Measurements from ENCODE around the gene SPSB2. TPM values are rescaled to one million over a fixed set of nuclear protein-coding genes. Genes with fewer than 3 reads are reported as not detected.
"Not testable (repeated sequence)": the region's sequence is repeated elsewhere in the genome, so short reads cannot be mapped to it uniquely, and the experiment has no call there.

Gene SPSB2
- total and polyA plus RNA-seq, 7 experiments from 2014 or later = 5.1 to 20.2 (median 11.2) TPM

- ChIA-PET CTCF (interaction anchor here (0.9 to 3.8 kb wide), 2 partner anchors 14 to 81 kb away, joined by 3 to 31 read pairs; partner anchors contain the start of genes CDCA3 and USP5), POLR2A (interaction anchor here (0.9 to 6.5 kb wide), 13 partner anchors 10 to 774 kb away, joined by 3 to 90 read pairs (median 4); partner anchors contain the start of genes C12orf57, CDCA3, MLF2 and RNU7-1)
- peak overlapping the region; percentile 87 to 93 (median 90) for H3K4me3 Mint-ChIP-seq
- Histone ChIP-seq H3K36me3 (ENCODE audit: control insufficient read depth in 2 of 3, insufficient read depth in 3 of 3, low read length in 3 of 3) (peaks cover 6 to 61% (median 8%) of the 10 kb centered on the region in 3 experiments), H3K9me3 (ENCODE audit: control insufficient read depth in 2 of 3, low read length in 3 of 3) (no peaks in the 10 kb centered on the region), H3K27ac (ENCODE audit: low read depth, low read length) (peak overlapping the region; percentile 82), H3K4me3 (ENCODE audit: low read length) (peak overlapping the region; percentile 61), H3K27me3 (ENCODE audit: control insufficient read depth in 2 of 2, insufficient read depth in 2 of 2, low read length in 2 of 2) (no peaks in the 10 kb centered on the region), H3K4me1 (ENCODE audit: control insufficient read depth in 2 of 2, insufficient read depth in 2 of 2, low read length in 2 of 2) (peaks cover 29% of the 10 kb centered on the region in 2 donors)
- peaks cover 5 to 55% (median 19%) of the 10 kb centered on the region in 5 donors for H3K36me3 Mint-ChIP-seq
- H3K9me3 Mint-ChIP-seq = no peaks in the 10 kb centered on the region
- intact Hi-C loops (cut with micrococcal nuclease) = loop anchor here in 1 of 2 donors (5.0 kb wide), 1 partner anchor 226 kb away; the partner anchor contains the start of gene C1R
- H3K27ac Mint-ChIP-seq = peak overlapping the region; percentile 33 to 95 (median 85)
- no peaks in the 10 kb centered on the region for H3K27me3 Mint-ChIP-seq
- ATAC-seq (no peak), DNase-seq (no peak)
- peaks cover 25 to 44% (median 32%) of the 10 kb centered on the region in 7 donors for H3K4me1 Mint-ChIP-seq
Observed at GRCh38 chr12:6866163-6866919, 6.8 kb downstream of the SPSB2 start.

GRCh38 chr12:6865307-6865706, 7.8 kb downstream of the SPSB2 start:
- Histone ChIP-seq H3K36me3 (ENCODE audit: control insufficient read depth in 2 of 3, insufficient read depth in 3 of 3, low read length in 3 of 3) (peaks cover 15 to 61% (median 18%) of the 10 kb centered on the region in 3 experiments), H3K4me1 (ENCODE audit: control insufficient read depth in 2 of 2, insufficient read depth in 2 of 2, low read length in 2 of 2) (peaks cover 21 to 23% of the 10 kb centered on the region in 2 donors)
- peak overlapping the region in 9 of 10 donors; percentile 9 to 91 (median 71) for H3K4me3 Mint-ChIP-seq
- H3K27ac ChIP-seq (ENCODE audit: low read depth, low read length); ATAC-seq; H3K27me3 ChIP-seq (ENCODE audit: control insufficient read depth in 2 of 2, insufficient read depth in 2 of 2, low read length in 2 of 2); H3K9me3 Mint-ChIP-seq; H3K9me3 ChIP-seq (ENCODE audit: control insufficient read depth in 2 of 3, low read length in 3 of 3); DNase-seq; H3K27me3 Mint-ChIP-seq; H3K4me3 ChIP-seq (ENCODE audit: low read length): not testable (repeated sequence)
- intact Hi-C loops (cut with micrococcal nuclease) = loop anchor here in 1 of 2 donors (5.0 kb wide), 1 partner anchor 227 kb away; the partner anchor contains the start of gene C1R
- H3K36me3 Mint-ChIP-seq = peaks cover 10 to 55% (median 28%) of the 10 kb centered on the region in 5 donors
- peak overlapping the region in 5 of 9 donors; percentile 38 to 87 (median 70) for H3K27ac Mint-ChIP-seq
- H3K4me1 Mint-ChIP-seq = peaks cover 20 to 34% (median 23%) of the 10 kb centered on the region in 7 donors
- ChIA-PET POLR2A (interaction anchor here (1.4 to 6.5 kb wide), 5 partner anchors 8 to 112 kb away, joined by 3 to 90 read pairs (median 4); partner anchors contain the start of genes CDCA3, MLF2, SPSB2 and USP5), CTCF (interaction anchor here (0.6 to 2.2 kb wide), 2 partner anchors 13 to 247 kb away, joined by 3 to 8 read pairs; partner anchors contain the start of gene USP5)

GRCh38 chr12:6863586-6864321, 9.3 kb downstream of the SPSB2 start:
- ChIA-PET POLR2A (interaction anchor here (1.7 to 6.5 kb wide), 2 partner anchors 9 to 11 kb away, joined by 4 to 90 read pairs; partner anchors contain the start of genes CDCA3, SPSB2 and USP5), CTCF (interaction anchor here (0.6 to 2.2 kb wide), 5 partner anchors 8 to 556 kb away, joined by 3 to 8 read pairs (median 4); partner anchors contain the start of genes SPSB2 and USP5)
- no peaks in the 10 kb centered on the region for H3K9me3 ChIP-seq (ENCODE audit: control insufficient read depth in 2 of 3, low read length in 3 of 3)
- H3K27me3 ChIP-seq (ENCODE audit: control insufficient read depth in 2 of 2, insufficient read depth in 2 of 2, low read length in 2 of 2) = no peaks in the 10 kb centered on the region
- peaks cover 20 to 68% (median 31%) of the 10 kb centered on the region in 3 experiments for H3K36me3 ChIP-seq (ENCODE audit: control insufficient read depth in 2 of 3, insufficient read depth in 3 of 3, low read length in 3 of 3)
- Mint-ChIP-seq H3K9me3 (no peaks in the 10 kb centered on the region), H3K36me3 (peaks cover 10 to 43% (median 28%) of the 10 kb centered on the region in 5 donors), H3K27me3 (no peaks in the 10 kb centered on the region), H3K4me3 (no peak overlapping the region), H3K4me1 (peaks cover 8 to 18% (median 10%) of the 10 kb centered on the region in 7 donors), H3K27ac (peak overlapping the region in 2 of 9 donors; percentile 74 to 80)
- intact Hi-C loops (cut with micrococcal nuclease) = no loop called here
- no peak overlapping the region for H3K27ac ChIP-seq (ENCODE audit: low read depth, low read length)
- no peak for ATAC-seq
- no peak overlapping the region for H3K4me3 ChIP-seq (ENCODE audit: low read length)
- peaks cover 11 to 12% of the 10 kb centered on the region in 2 donors for H3K4me1 ChIP-seq (ENCODE audit: control insufficient read depth in 2 of 2, insufficient read depth in 2 of 2, low read length in 2 of 2)
- no peak for DNase-seq

- CTCF ChIA-PET = interaction anchor here (0.5 to 1.0 kb wide), 4 partner anchors 9 to 555 kb away, joined by 3 to 5 read pairs (median 4); no protein-coding TSS in a partner anchor
- peaks cover under 1 to 11% (median 4%) of the 10 kb centered on the region in 7 donors for H3K4me1 Mint-ChIP-seq
Observed at GRCh38 chr12:6863033-6863432, 10.1 kb downstream of the SPSB2 start.

GRCh38 chr12:6861391-6861790, 11.7 kb downstream of the SPSB2 start:
- Histone ChIP-seq H3K36me3 (ENCODE audit: control insufficient read depth in 2 of 3, insufficient read depth in 3 of 3, low read length in 3 of 3) (peaks cover 34 to 87% (median 47%) of the 10 kb centered on the region in 3 experiments), H3K4me3 (ENCODE audit: low read length) (no peak overlapping the region), H3K27me3 (ENCODE audit: control insufficient read depth in 2 of 2, insufficient read depth in 2 of 2, low read length in 2 of 2) (no peaks in the 10 kb centered on the region), H3K9me3 (ENCODE audit: control insufficient read depth in 2 of 3, low read length in 3 of 3) (no peaks in the 10 kb centered on the region), H3K4me1 (ENCODE audit: control insufficient read depth in 2 of 2, insufficient read depth in 2 of 2, low read length in 2 of 2) (no peaks in the 10 kb centered on the region), H3K27ac (ENCODE audit: low read depth, low read length) (no peak overlapping the region)
- no peaks in the 10 kb centered on the region for H3K27me3 Mint-ChIP-seq
- no peak overlapping the region for H3K4me3 Mint-ChIP-seq
- peak overlapping the region in 1 of 9 donors; percentile 30 for H3K27ac Mint-ChIP-seq
- no peaks in the 10 kb centered on the region for H3K9me3 Mint-ChIP-seq
- peaks cover 18 to 53% (median 36%) of the 10 kb centered on the region in 5 donors for H3K36me3 Mint-ChIP-seq
- no peak for DNase-seq
- POLR2A ChIA-PET = interaction anchor here (1.1 to 1.2 kb wide), 3 partner anchors 8 to 11 kb away, joined by 3 to 5 read pairs (median 4); partner anchors contain the start of gene SPSB2
- H3K4me1 Mint-ChIP-seq = peaks cover 3 to 10% (median 5%) of the 10 kb centered on the region in 7 donors
- no peak for ATAC-seq
- intact Hi-C loops (cut with micrococcal nuclease) = no loop called here
- CTCF ChIA-PET = interaction anchor here (1.2 to 2.7 kb wide), 3 partner anchors 7 to 17 kb away, joined by 3 to 14 read pairs (median 3); no protein-coding TSS in a partner anchor

More at GRCh38 chr12:6863033-6863432, 10.1 kb downstream of the SPSB2 start:
- Histone ChIP-seq H3K27ac (ENCODE audit: low read depth, low read length) (no peak overlapping the region), H3K36me3 (ENCODE audit: control insufficient read depth in 2 of 3, insufficient read depth in 3 of 3, low read length in 3 of 3) (peaks cover 21 to 75% (median 38%) of the 10 kb centered on the region in 3 experiments), H3K9me3 (ENCODE audit: control insufficient read depth in 2 of 3, low read length in 3 of 3) (no peaks in the 10 kb centered on the region), H3K27me3 (ENCODE audit: control insufficient read depth in 2 of 2, insufficient read depth in 2 of 2, low read length in 2 of 2) (no peaks in the 10 kb centered on the region), H3K4me3 (ENCODE audit: low read length) (no peak overlapping the region), H3K4me1 (ENCODE audit: control insufficient read depth in 2 of 2, insufficient read depth in 2 of 2, low read length in 2 of 2) (peaks cover 4 to 5% of the 10 kb centered on the region in 2 donors)
- intact Hi-C loops (cut with micrococcal nuclease) = no loop called here
- Mint-ChIP-seq H3K36me3 (peaks cover 10 to 37% (median 30%) of the 10 kb centered on the region in 5 donors), H3K27me3 (no peaks in the 10 kb centered on the region), H3K27ac (peak overlapping the region in 2 of 9 donors; percentile 74 to 80), H3K9me3 (no peaks in the 10 kb centered on the region), H3K4me3 (no peak overlapping the region)
- no peak for ATAC-seq
- POLR2A ChIA-PET = interaction anchor here (6.5 kb wide), 1 partner anchor 10 kb away, joined by 90 read pairs; the partner anchor contains the start of genes CDCA3 and USP5
- no peak for DNase-seq

Data from naive thymus-derived CD4-positive, alpha-beta T cell (primary cell).